ENCODE results near the gene ALCAM.

DNA sequence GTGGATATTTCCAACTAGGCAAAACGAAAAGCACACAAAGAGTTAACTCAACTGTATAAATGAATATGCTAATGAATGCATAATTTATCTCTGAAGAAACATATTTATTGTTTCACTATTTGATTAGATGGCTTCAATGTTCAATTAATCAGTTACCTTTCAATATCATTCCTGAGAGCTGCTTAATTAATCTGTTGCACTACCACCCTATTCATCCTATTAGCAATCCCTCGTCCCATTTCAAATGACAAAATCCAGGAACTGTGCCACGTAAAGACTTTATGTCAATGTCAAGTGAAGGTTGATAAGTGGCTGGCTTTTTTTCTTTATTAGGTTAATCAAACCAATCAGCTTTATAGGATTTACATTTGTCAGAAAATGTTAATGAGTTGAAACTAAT lies 82.7 kb downstream of the ALCAM start:
- TF ChIP-seq POLR2A (IDR thresholded peaks at IDR 0.05; ENCODE audit: low read depth, low read length) = no peak
- no peak for TF ChIP-seq TAF1 (IDR thresholded peaks at IDR 0.05; ENCODE audit: borderline replicate concordance, low read depth, low read length)
- TF ChIP-seq POLR2AphosphoS5 (IDR thresholded peaks at IDR 0.05; ENCODE audit: low read depth, low read length) = no peak

Data from GM12892 (cell line).